ENCODE data around the gene PPP6C.
"Not testable (repeated sequence)": the region's sequence is repeated elsewhere in the genome, so short reads cannot be mapped to it uniquely, and the experiment has no call there.

The PPP6C gene

GRCh38 chr9:125181756-125182155 is 7.8 kb downstream of the PPP6C start:
- not testable (repeated sequence) for DNase-seq (ENCODE audit: low read depth)

- no peak for DNase-seq (ENCODE audit: low read depth)
Observed at GRCh38 chr9:125180876-125181275, 8.7 kb downstream of the PPP6C start.

GRCh38 chr9:125179776-125180175 is 9.8 kb downstream of the PPP6C start:
- DNase-seq (ENCODE audit: low read depth): not testable (repeated sequence)

GRCh38 chr9:125177888-125178287 is 11.7 kb downstream of the PPP6C start:
- no peak for DNase-seq (ENCODE audit: low read depth)

GRCh38 chr9:125176636-125177035 is 13.0 kb downstream of the PPP6C start:
- DNase-seq (ENCODE audit: low read depth): no peak

- DNase-seq (ENCODE audit: low read depth): no peak
Observed at GRCh38 chr9:125172031-125172755, 17.4 kb downstream of the PPP6C start.

- DNase-seq (ENCODE audit: low read depth): no peak
Observed at GRCh38 chr9:125169895-125170294, 19.7 kb downstream of the PPP6C start.

GRCh38 chr9:125166762-125167161 is 22.8 kb downstream of the PPP6C start:
- DNase-seq (ENCODE audit: low read depth): no peak

GRCh38 chr9:125162891-125163290 is 26.7 kb downstream of the PPP6C start:
- DNase-seq (ENCODE audit: low read depth): not testable (repeated sequence)

- DNase-seq (ENCODE audit: low read depth): no peak
Observed at GRCh38 chr9:125161284-125161918, 28.2 kb downstream of the PPP6C start.

GRCh38 chr9:125160750-125161149 is 28.9 kb downstream of the PPP6C start:
- DNase-seq (ENCODE audit: low read depth): no peak

- DNase-seq (ENCODE audit: low read depth): no peak
Observed at GRCh38 chr9:125156551-125156950, 33.1 kb downstream of the PPP6C start.

- no peak for DNase-seq (ENCODE audit: low read depth)
Observed at GRCh38 chr9:125153712-125154367, 35.8 kb downstream of the PPP6C start.

GRCh38 chr9:125151730-125152129 is 37.9 kb downstream of the PPP6C start:
- DNase-seq (ENCODE audit: low read depth): no peak

GRCh38 chr9:125150349-125151245 is 39.0 kb downstream of the PPP6C start:
- no peak for DNase-seq (ENCODE audit: low read depth)

- no peak for DNase-seq (ENCODE audit: low read depth)
Observed at GRCh38 chr9:125147401-125147951, 42.1 kb downstream of the PPP6C start.

- DNase-seq (ENCODE audit: low read depth): no peak
Observed at GRCh38 chr9:125146247-125146646, 43.4 kb downstream of the PPP6C start.

GRCh38 chr9:125145425-125145824 is 44.2 kb downstream of the PPP6C start:
- no peak for DNase-seq (ENCODE audit: low read depth)

- peak; percentile 93 for DNase-seq (ENCODE audit: low read depth)
Observed at GRCh38 chr9:125143377-125144090, 46.1 kb downstream of the PPP6C start, which contains the start of gene SCAI. TSS of gene SCAI (minus strand) at chr9:125143528. CDS start at chr9:125143437, 91 bp downstream.

GRCh38 chr9:125142560-125143376 is 46.8 kb downstream of the PPP6C start:
- no peak for DNase-seq (ENCODE audit: low read depth)

Data from HS-27A (cell line).